HEK293T (cell line): Measurements from ENCODE around the gene DDI2.
"Not testable (repeated sequence)": the region's sequence is repeated elsewhere in the genome, so short reads cannot be mapped to it uniquely, and the experiment has no call there.

Source experiments
- CTCF ChIA-PET: fragments of 350-600 bp; formaldehyde crosslinking; extraction: SDS; loops from one replicate; lab custom pipeline; 2021; ENCODE audit warnings: antibody characterized with exemption, inconsistent platforms; lab: Yijun Ruan, JAX
- POLR2A ChIA-PET: fragments of 350-600 bp; formaldehyde crosslinking; extraction: SDS; loops from one replicate; lab custom pipeline; 2020; ENCODE audit warnings: antibody characterized with exemption, inconsistent platforms; lab: Yijun Ruan, JAX
- DNase-seq: peaks from one replicate; pipeline ENCODE4 v3.0.0; 2012; ENCODE audit warnings: mixed read lengths; ENCODE audit errors: extremely low spot score
- ARNT ChIP-seq: fragments of 450-650 bp; IDR thresholded peaks from 2 replicates; pipeline ENCODE4 v1.6.1; 2017; ENCODE audit warnings: mild to moderate bottlenecking
- BHLHE40 ChIP-seq: fragments of 450-650 bp; IDR thresholded peaks from 2 replicates; pipeline ENCODE4 v1.6.1; 2016; ENCODE audit warnings: mild to moderate bottlenecking, moderate library complexity, borderline replicate concordance
- CTBP1 ChIP-seq: fragments of 450-650 bp; IDR thresholded peaks from 2 replicates; pipeline ENCODE4 v1.6.1; 2016; ENCODE audit warnings: borderline replicate concordance
- ELF4 ChIP-seq: fragments of 450-650 bp; IDR thresholded peaks from 2 replicates; pipeline ENCODE4 v1.6.1; 2017; ENCODE audit warnings: antibody characterized with exemption
- FOXA1 ChIP-seq: fragments of 450-650 bp; IDR thresholded peaks from 2 replicates; pipeline ENCODE4 v1.6.1; 2016; ENCODE audit warnings: mild to moderate bottlenecking
- FOXK2 ChIP-seq: fragments of 450-650 bp; IDR thresholded peaks from 2 replicates; pipeline ENCODE4 v1.6.1; 2016; ENCODE audit warnings: mild to moderate bottlenecking
- FOXM1 ChIP-seq: fragments of 450-650 bp; IDR thresholded peaks from 2 replicates; pipeline ENCODE4 v1.6.1; 2017; ENCODE audit warnings: mild to moderate bottlenecking, borderline replicate concordance
- HDGF ChIP-seq: fragments of 450-650 bp; IDR thresholded peaks from 2 replicates; pipeline ENCODE4 v1.6.1; 2017; ENCODE audit warnings: antibody characterized with exemption, borderline replicate concordance
- L3MBTL2 ChIP-seq: fragments of 450-650 bp; conservative IDR thresholded peaks from 2 replicates; pipeline ENCODE4 v1.6.1; 2016; ENCODE audit warnings: mild to moderate bottlenecking
- LEF1 ChIP-seq: fragments of 450-650 bp; IDR thresholded peaks from 2 replicates; pipeline ENCODE4 v1.6.1; 2017; ENCODE audit warnings: mild to moderate bottlenecking, borderline replicate concordance
- NFRKB ChIP-seq: fragments of 450-650 bp; IDR thresholded peaks from 2 replicates; pipeline ENCODE4 v1.6.1; 2016; ENCODE audit warnings: mild to moderate bottlenecking, moderate library complexity
- PKNOX1 ChIP-seq: fragments of 450-650 bp; IDR thresholded peaks from 2 replicates; pipeline ENCODE4 v1.6.1; 2016
- SP1 ChIP-seq: fragments of 450-650 bp; IDR thresholded peaks from 2 replicates; pipeline ENCODE4 v1.6.1; 2017
- SUZ12 ChIP-seq: fragments of 450-650 bp; IDR thresholded peaks from 2 replicates; pipeline ENCODE4 v1.6.1; 2016; ENCODE audit warnings: mild to moderate bottlenecking
- TARDBP ChIP-seq: fragments of 450-650 bp; IDR thresholded peaks from 2 replicates; pipeline ENCODE4 v1.6.1; 2016
- ZNF384 ChIP-seq: fragments of 450-650 bp; IDR thresholded peaks from 2 replicates; pipeline ENCODE4 v1.6.1; 2016

The DDI2 gene

GRCh38 chr1:15692121-15692682, 74.9 kb downstream of the DDI2 start:
- no peak for DNase-seq
- TF ChIP-seq FOXK2 (no peak), FOXM1 (no peak), BHLHE40 (no peak), FOXA1 (no peak), ELF4 (no peak), LEF1 (no peak), ZNF384 (no peak), SUZ12 (no peak), HDGF (no peak), PKNOX1 (no peak), SP1 (no peak), L3MBTL2 (no peak), TARDBP (no peak)
- CTCF ChIA-PET = no interaction called here
- POLR2A ChIA-PET = interaction anchor here (0.7 kb wide), 1 partner anchor 304 kb away, joined by 3 read pairs; no protein-coding TSS in a partner anchor

- ChIA-PET CTCF (no interaction called here), POLR2A (interaction anchor here (1.4 kb wide), 1 partner anchor 90 kb away, joined by 3 read pairs; no protein-coding TSS in a partner anchor)
- TF ChIP-seq HDGF = no peak
- no peak for TF ChIP-seq ARNT
- no peak for TF ChIP-seq SP1
- TF ChIP-seq FOXM1 = no peak
- TF ChIP-seq ZNF384 = no peak
- TF ChIP-seq L3MBTL2 = no peak
- no peak for TF ChIP-seq ELF4
- DNase-seq = no peak
Observed at GRCh38 chr1:15693371-15693770, 76.1 kb downstream of the DDI2 start.

- POLR2A ChIA-PET = interaction anchor here (0.6 kb wide), 1 partner anchor 9 kb away, joined by 3 read pairs; no protein-coding TSS in a partner anchor
Observed at GRCh38 chr1:15696956-15697521, 79.8 kb downstream of the DDI2 start.

GRCh38 chr1:15698201-15698600, 80.9 kb downstream of the DDI2 start:
- POLR2A ChIA-PET = no interaction called here
- TF ChIP-seq ELF4 (no peak), FOXK2 (no peak), FOXM1 (no peak), CTBP1 (no peak), NFRKB (no peak), HDGF (no peak), LEF1 (no peak), FOXA1 (no peak), BHLHE40 (no peak), L3MBTL2 (no peak), ARNT (no peak), SP1 (no peak), ZNF384 (no peak), PKNOX1 (no peak), SUZ12 (no peak), TARDBP (no peak)
- CTCF ChIA-PET = no interaction called here
- DNase-seq = no peak

More at GRCh38 chr1:15696956-15697521, 79.8 kb downstream of the DDI2 start:
- DNase-seq = no peak
- TF ChIP-seq BHLHE40 = no peak
- no peak for TF ChIP-seq SUZ12
- no peak for TF ChIP-seq TARDBP
- no peak for TF ChIP-seq SP1
- TF ChIP-seq PKNOX1 = no peak
- TF ChIP-seq FOXM1 = no peak
- TF ChIP-seq NFRKB = no peak
- no peak for TF ChIP-seq HDGF
- TF ChIP-seq L3MBTL2 = no peak
- no peak for TF ChIP-seq ARNT
- TF ChIP-seq LEF1 = no peak
- CTCF ChIA-PET = no interaction called here

GRCh38 chr1:15699321-15699720, 82.1 kb downstream of the DDI2 start:
- POLR2A ChIA-PET, DNase-seq, CTCF ChIA-PET: not testable (repeated sequence)

GRCh38 chr1:15700508-15700907, 83.2 kb downstream of the DDI2 start:
- DNase-seq = no peak
- TF ChIP-seq CTBP1 (no peak), ARNT (no peak), L3MBTL2 (no peak), TARDBP (no peak), LEF1 (no peak), ZNF384 (no peak), FOXA1 (no peak), ELF4 (no peak), FOXM1 (no peak), HDGF (no peak), NFRKB (no peak), PKNOX1 (no peak), BHLHE40 (no peak)
- POLR2A ChIA-PET = no interaction called here
- CTCF ChIA-PET = no interaction called here
